Measurements from ENCODE around the gene CASP8.
A peak's percentile ranks its signal among the peaks of the same experiment; 100 is the strongest.
"Not testable (repeated sequence)": the region's sequence is repeated elsewhere in the genome, so short reads cannot be mapped to it uniquely, and the experiment has no call there.

CASP8 gene

GRCh38 chr2:201260302-201260800 lies at the start of gene CASP8:
Gene CASP8, plus strand, starts transcription at chr2:201260536. Its CDS starts 5,951 bp downstream, at chr2:201266487.
- DNase-seq (ENCODE audit: low read depth in 2 of 2): no peak

- no peak for DNase-seq (ENCODE audit: low read depth in 2 of 2)
Measured at GRCh38 chr2:201215963-201216362, 44.4 kb upstream of the CASP8 start.

- DNase-seq (ENCODE audit: low read depth in 2 of 2): no peak
Measured at GRCh38 chr2:201216918-201217317, 43.4 kb upstream of the CASP8 start.

- no peak for DNase-seq (ENCODE audit: low read depth in 2 of 2)
Measured at GRCh38 chr2:201218780-201219179, 41.6 kb upstream of the CASP8 start.

- no peak for DNase-seq (ENCODE audit: low read depth in 2 of 2)
Measured at GRCh38 chr2:201219328-201220096, 40.8 kb upstream of the CASP8 start.

- no peak for DNase-seq (ENCODE audit: low read depth in 2 of 2)
Measured at GRCh38 chr2:201220102-201220570, 40.2 kb upstream of the CASP8 start.

GRCh38 chr2:201223089-201224073 lies 37.0 kb upstream of the CASP8 start:
- no peak for DNase-seq (ENCODE audit: low read depth in 2 of 2)

- no peak for DNase-seq (ENCODE audit: low read depth in 2 of 2)
Measured at GRCh38 chr2:201228271-201228911, 31.9 kb upstream of the CASP8 start.

GRCh38 chr2:201228912-201229290 lies 31.4 kb upstream of the CASP8 start:
- DNase-seq (ENCODE audit: low read depth in 2 of 2): no peak

GRCh38 chr2:201231781-201232466 lies 28.4 kb upstream of the CASP8 start:
- peak; percentile 75 to 77 for DNase-seq (ENCODE audit: low read depth in 2 of 2)

GRCh38 chr2:201232467-201232815 lies 27.9 kb upstream of the CASP8 start:
- DNase-seq (ENCODE audit: low read depth in 2 of 2): no peak

- DNase-seq (ENCODE audit: low read depth in 2 of 2): no peak
Measured at GRCh38 chr2:201233192-201233811, 27.0 kb upstream of the CASP8 start.

GRCh38 chr2:201233812-201234662 lies 26.3 kb upstream of the CASP8 start:
- no peak for DNase-seq (ENCODE audit: low read depth in 2 of 2)

GRCh38 chr2:201234663-201235135 lies 25.6 kb upstream of the CASP8 start:
- no peak for DNase-seq (ENCODE audit: low read depth in 2 of 2)

- peak; percentile 56 to 61 for DNase-seq (ENCODE audit: low read depth in 2 of 2)
Measured at GRCh38 chr2:201235860-201236811, 24.2 kb upstream of the CASP8 start.

- DNase-seq (ENCODE audit: low read depth in 2 of 2): no peak
Measured at GRCh38 chr2:201237486-201238123, 22.7 kb upstream of the CASP8 start.

GRCh38 chr2:201239167-201239935 lies 21.0 kb upstream of the CASP8 start:
- not testable (repeated sequence) for DNase-seq (ENCODE audit: low read depth in 2 of 2)

Measured in fibroblast of skin of left quadriceps (primary cell).